Tibial nerve (tissue), 3 donors: Measurements from ENCODE around the gene AFF2.

Experiments used
- POLR2A ChIP-seq, 2 donors: fragments of 450-650 bp; IDR thresholded peaks; one replicate each; pipeline ENCODE4 v1.6.1; 2017; ENCODE audit warnings: antibody characterized with exemption in 2 of 2, mild to moderate bottlenecking in 2 of 2, moderate library complexity in 2 of 2
- TF ChIP-seq, protein P1 (sequence below), 5 experiments: fragments of 200-600 bp in 3 of 5; fragments of 450-650 bp in 2 of 5; sonication (generic) in 3 of 5; IDR thresholded peaks; one replicate each; pipeline ENCODE4 v1.5.1; 2016 to 2019; ENCODE audit warnings: antibody characterized with exemption in 5 of 5, mild to moderate bottlenecking in 3 of 5, moderate library complexity in 2 of 5

DNA sequence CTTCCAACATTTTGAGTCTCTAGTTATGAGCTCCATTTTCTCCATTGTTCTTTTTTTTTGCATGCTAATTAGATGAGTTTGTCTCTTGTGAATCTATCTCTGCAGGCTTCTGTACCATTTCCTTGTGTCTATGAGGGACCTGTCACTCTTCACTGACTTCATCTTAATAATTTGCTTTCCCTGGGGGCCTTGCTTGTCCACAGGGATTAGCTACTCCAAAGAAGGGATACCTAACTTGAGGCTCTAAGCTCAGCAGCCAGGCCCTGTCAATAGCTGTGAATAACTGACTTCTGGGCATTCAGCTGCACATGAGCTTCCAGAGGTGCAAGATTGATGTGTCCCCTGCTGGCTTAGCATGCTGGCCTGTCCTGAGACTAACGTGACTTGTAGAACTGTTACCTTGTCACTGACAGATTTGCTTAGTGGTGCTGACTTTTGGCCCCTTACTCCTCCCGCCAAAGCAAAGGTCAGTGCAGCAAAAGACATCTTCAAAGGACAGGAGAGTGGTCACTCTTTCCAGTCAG is 124.6 kb downstream of the AFF2 start:
- TF ChIP-seq, protein P1, sequence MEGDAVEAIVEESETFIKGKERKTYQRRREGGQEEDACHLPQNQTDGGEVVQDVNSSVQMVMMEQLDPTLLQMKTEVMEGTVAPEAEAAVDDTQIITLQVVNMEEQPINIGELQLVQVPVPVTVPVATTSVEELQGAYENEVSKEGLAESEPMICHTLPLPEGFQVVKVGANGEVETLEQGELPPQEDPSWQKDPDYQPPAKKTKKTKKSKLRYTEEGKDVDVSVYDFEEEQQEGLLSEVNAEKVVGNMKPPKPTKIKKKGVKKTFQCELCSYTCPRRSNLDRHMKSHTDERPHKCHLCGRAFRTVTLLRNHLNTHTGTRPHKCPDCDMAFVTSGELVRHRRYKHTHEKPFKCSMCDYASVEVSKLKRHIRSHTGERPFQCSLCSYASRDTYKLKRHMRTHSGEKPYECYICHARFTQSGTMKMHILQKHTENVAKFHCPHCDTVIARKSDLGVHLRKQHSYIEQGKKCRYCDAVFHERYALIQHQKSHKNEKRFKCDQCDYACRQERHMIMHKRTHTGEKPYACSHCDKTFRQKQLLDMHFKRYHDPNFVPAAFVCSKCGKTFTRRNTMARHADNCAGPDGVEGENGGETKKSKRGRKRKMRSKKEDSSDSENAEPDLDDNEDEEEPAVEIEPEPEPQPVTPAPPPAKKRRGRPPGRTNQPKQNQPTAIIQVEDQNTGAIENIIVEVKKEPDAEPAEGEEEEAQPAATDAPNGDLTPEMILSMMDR (IDR thresholded peaks at IDR 0.05) = no peak
- no peak for TF ChIP-seq POLR2A (IDR thresholded peaks at IDR 0.05)
